Stimulated activated CD4-positive, alpha-beta T cell treated with anti-CD3 and anti-CD28 coated beads, Interleukin-2, amount 100 ng/mL, for 4 hours (primary cell): Measurements from ENCODE around the gene TNS1.
A peak's percentile ranks its signal among the peaks of the same experiment; 100 is the strongest.
"Not testable (repeated sequence)": the region's sequence is repeated elsewhere in the genome, so short reads cannot be mapped to it uniquely, and the experiment has no call there.

Source experiments
- DNase-seq: peaks from one replicate; pipeline ENCODE4 v3.0.0-alpha.2; 2020; ENCODE audit warnings: low read depth

TNS1 gene

GRCh38 chr2:217797661-217798069 lies 205.1 kb downstream of the TNS1 start:
- no peak for DNase-seq

DNA sequence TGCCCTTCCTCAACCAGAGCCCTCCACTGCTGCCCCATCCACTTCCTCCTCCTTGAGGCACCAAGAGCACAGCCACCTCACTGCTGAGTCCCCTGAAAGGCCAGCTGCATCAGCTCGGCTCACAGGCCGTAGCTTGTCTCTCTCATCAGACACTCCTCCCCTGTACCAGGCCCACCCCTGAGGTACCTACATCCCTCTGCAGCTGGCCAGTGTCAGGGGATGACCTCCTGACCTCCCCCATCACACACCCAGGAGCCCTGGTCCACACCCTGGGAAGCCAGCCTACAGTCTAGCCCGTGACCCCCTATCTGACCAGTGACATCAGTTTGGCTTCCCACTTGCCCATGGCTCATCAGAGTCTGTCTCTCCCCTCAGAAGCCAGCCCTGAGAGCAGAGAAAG lies 205.6 kb downstream of the TNS1 start:
- no peak for DNase-seq

DNA sequence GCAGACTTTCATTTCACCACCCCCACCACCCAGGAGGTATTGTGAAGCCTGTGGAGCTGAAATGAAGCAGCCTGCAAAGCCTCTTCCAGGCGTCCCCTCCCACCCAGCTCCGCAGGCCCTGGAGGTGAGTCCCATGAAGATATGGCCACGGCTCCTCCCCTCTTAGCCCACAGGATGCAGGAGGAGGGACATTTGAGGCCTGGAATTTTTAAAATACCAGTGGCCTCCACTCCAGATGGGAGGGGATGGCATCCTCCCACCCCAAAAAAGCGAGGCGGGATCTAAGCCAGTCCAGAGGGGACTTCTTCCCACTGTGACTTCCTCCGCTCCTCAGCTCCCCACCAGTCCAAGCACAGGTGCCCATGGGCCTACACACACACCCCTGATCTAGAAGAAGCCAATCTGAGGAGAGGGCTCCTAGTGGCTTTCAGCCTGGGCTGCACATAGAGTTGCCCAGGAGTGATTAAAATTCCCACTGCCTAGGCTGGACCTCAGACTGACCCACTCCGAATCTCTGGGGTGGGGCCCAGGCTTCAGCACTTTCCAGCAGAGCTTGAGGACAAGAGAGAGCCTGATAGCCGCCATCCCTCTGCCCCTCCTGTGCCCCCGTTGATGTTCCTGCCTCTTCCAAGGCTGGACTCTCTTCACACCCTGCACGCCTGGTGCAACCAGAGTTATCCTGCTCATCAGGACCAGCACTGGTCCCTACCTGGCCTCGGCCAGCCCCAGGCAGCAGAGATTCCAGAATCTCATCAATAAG lies 206.9 kb downstream of the TNS1 start:
- no peak for DNase-seq

DNA sequence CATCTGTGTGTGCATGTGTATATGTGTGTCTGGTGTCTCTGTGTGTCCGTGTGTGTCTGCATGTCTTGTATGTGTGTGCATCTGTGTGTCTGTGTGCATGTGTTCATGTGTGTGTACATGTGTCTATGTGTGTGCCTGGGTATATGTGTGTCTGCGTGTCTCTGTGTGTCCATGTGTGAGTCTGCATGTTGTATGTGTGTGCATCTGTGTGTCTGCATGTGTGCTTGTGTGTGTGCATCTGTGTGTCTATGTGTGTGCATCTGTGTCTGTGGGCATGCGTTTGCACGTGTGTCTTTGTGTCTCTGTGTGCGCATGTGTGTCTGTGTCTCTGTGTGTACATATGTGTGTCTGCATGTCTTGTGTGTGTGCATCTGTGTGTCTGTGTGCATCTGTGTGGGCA lies 207.7 kb downstream of the TNS1 start:
- no peak for DNase-seq

DNA sequence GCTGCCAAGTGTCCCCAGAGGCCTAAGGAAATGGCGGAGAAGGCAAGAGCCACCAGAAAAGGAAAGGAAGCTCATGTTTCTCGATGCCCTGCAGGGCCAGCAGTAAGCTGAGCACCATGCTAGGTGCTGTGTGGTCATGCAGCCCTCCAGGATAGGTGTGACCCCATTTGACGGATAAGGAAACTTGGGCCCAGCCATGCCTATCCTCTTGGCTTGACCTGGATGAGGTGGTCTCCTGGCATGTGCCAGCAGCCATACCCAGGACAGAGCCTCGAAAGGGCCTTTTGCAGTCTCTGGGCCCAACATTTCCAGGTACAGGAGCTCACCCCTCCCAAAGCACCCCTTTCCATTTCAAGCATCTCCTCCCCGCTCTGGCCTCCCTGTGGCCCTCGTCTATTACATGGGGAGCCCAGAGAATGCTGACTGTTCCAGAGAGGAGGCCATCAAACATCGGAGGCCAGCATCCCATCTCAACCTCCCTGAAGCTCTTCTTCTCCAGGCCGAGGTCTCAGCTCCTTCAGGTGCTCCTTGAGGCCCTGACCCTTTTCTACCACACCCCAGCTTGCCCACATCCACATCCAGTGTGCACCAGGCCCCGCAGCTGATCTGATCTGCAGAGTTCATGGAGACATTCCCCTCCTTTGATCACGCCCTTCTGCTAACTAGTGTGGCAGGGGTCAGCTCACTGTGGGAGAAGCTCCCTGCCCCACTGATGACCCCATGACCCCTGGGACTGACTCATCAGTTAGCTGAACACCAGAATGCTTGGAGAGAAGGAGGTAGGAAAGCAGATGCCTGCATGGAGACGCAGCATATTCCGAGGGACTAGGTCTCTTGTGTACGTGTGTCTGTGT lies 208.4 kb downstream of the TNS1 start:
- DNase-seq: no peak

GRCh38 chr2:217793566-217794132 lies 209.1 kb downstream of the TNS1 start:
- DNase-seq: no peak

DNA sequence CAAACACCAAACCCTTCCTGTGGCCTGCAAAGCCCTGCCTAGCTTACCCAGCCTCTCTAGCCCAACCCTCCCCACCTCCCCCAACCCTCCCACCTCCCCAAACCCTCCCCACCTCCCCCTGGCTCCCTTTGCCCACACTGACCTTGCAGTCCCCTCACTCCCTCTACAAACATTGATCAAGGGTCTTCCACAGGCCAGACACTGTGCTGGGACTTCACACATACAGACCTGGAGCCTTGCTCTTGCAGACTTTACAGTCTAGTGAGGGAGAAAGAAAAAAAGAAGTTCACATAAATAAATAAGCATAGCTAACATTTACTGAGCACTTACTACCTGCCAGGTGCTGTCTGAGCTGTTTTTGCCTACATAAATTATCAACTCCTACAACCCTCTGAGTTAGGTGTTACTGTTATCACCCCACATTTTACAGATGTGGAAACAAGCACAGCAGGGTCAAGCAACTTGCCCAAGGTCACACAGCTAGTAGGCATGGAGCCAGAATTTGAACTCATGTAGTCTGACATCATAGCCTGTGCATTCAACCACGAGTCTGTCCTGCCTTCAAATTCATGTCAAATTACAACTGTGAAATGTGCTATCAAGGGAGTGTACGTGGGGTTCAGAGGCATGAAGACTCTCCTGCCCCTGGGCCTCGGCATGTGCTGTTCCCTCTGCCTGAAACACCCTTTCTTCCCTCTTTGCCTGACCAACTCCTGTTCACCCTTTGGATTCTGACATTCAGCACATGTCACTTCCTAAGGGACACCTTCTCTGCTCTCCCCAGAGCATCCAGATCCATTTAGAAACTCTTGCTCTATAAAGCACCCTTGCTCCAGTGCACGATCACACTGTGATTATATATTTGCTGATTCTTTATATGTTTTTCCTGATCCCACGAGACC lies 209.9 kb downstream of the TNS1 start:
- DNase-seq: no peak

GRCh38 chr2:217791551-217791950 lies 211.2 kb downstream of the TNS1 start:
- no peak for DNase-seq

DNA sequence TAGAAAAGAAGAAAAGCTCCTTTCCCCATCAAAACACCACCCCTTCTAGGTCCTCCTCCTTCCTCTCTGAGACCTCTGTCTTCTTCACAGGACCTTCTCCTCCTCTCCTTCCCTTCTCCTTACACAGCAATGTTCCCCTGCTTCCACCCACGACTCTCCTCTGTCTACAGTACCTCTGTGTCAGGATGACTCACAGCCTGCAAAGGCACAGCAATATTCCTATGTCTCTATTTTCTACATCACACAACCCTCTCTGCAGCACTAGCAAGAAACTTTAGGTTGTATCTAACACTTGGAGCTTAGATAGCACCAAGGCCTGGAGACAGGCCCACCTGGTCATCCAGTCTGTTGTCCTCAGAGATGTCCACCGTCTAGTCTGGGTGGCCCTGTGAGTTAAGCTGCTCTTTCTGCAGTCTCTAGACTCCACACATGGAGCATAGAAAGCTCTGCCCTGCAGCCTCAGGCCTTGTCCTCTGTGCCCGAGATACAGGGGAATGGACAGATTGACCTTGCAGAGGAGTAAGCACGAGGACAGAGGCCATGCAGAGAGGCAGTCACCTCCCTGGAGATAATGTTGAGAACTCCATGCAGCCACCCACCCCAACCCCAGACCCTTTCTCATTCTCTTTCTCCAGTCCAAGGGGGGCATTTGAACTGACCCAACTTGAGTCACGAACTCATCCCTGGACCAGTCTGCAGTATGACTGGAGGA lies 212.0 kb downstream of the TNS1 start:
- DNase-seq: no peak

DNA sequence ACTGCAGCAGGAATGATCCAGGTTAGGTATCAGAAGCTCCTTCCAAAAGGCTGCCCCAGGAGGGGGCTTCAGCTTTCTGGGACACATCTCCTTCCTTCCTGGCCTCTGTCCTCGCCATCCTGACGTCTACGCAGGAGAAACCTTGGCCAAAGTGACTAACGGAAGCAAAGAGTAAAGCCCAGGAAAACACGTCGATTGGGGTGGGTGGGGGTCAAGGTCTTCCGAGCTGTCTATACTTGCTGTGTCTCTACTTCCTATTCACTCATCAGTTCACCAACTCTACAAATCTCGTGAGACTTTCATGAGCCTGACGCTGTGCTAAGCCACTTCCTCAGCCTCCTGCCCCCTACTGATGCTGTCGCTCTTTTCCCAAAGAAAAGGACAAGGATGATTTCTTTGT lies 212.6 kb downstream of the TNS1 start:
- DNase-seq: no peak

GRCh38 chr2:217789736-217790181 lies 213.0 kb downstream of the TNS1 start:
- no peak for DNase-seq

GRCh38 chr2:217789003-217789735 lies 213.6 kb downstream of the TNS1 start:
- peak; percentile 54 for DNase-seq

GRCh38 chr2:217788669-217789002 lies 214.2 kb downstream of the TNS1 start:
- DNase-seq: no peak

DNA sequence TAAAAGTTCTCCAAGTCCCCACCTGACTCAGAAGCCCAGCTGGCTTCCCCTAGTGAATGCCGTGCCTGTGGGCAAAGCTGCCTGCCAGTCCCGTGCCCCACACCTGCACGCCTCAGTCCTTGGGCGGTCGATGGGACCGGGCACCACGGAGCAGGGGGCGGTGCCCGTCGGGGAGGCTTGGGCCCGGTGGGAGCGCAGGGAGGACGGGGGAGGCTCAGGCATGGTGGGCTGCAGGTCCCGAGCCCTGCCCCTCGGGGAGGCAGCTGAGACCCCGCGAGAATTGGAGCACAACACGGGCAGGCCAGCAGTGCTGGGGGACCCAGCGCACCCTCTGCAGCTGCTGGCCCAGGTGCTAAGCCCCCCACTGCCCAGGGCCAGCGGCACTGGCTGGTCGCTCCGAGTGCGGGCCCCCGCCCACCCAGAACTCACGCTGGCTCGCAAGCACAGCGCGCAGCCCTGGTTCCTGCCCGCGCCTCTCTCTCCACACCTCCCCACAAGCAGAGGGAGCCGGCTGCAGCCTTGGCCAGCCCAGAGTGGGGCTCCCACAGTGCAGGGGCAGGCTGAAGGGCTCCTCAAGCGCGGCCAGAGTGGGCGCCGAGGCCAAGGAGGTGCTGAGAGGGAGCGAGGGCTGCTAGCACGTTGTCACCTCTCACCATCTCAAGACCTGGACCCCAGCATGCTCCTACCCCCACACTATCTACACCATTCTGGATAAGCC lies 215.5 kb downstream of the TNS1 start:
- no peak for DNase-seq

GRCh38 chr2:217786560-217786959 lies 216.2 kb downstream of the TNS1 start:
- not testable (repeated sequence) for DNase-seq

DNA sequence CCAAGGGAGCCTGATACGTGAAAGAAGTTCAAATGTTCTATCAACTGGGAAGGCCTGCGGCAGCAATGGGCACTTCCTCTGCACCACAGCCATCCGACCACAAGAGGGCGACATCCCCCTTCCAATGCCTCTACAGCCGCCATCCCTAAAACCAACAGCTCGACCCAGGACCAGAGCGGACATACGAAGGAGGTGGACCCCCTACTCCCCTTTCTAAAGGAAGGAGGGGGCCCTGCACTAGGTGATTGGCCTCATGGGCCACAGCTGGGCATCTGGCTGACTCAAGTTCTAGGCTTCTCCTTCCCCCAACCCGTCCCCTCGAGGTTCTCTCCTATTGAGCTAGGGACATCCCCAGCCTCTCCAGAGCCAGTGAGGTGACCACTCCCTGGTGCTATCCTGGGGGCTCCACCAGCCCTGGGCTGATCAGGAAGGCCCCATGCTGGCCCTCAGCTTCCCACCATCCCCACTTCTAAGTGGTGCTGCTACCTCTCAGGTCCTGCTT lies 217.2 kb downstream of the TNS1 start:
- peak; percentile 42 for DNase-seq

DNA sequence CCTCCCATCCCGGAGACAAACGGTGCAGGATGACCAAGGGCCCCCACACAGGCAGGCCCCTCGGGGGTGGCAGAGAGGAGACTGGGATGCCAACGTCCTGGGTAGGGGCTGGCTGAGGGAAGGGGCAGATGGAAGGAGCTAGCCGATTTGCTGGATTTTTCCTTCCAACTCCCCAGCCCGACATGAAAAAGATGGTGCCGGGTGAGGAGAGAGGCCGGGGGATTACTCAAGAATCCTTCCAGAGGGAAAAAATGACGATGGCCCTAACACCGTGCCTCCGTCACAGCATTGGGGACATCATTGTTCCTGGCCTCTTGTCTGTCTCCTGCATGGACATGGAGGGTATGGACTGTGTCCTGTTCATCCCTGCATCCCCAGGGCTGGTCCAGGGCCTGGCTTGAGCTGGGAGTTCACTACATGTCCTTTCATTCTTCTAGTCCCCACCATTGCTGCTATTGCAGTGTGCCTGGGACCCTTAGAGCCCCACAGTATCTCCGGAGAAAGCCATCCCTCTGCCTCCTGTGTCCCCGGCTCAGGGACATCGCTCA lies 217.7 kb downstream of the TNS1 start:
- no peak for DNase-seq

DNA sequence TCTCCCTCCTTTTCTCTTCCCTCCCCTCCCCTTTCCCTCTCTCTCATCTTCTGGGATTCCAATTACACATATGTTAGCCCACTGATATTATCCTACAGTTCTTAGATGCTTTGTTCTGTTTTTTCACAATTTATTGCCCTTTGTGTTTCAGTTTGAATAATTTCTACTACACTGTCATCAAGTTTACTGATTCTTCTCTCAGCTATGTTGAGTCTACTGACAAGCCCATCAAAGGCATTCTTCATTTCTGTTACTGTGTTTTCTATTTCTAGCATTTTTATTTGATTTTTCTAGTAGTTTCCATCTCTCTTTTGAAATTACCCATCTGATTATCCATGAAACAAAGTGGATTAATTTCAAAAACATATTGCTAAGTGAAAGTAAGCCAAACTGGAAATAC lies 219.6 kb downstream of the TNS1 start:
- no peak for DNase-seq

GRCh38 chr2:217777906-217778305 lies 224.9 kb downstream of the TNS1 start:
- no peak for DNase-seq

- no peak for DNase-seq
Measured at GRCh38 chr2:217776631-217777030, 226.2 kb downstream of the TNS1 start.
